K562 (cell line): ENCODE measurements around the gene ZNF541. TPM values are rescaled to one million over a fixed set of nuclear protein-coding genes. Genes with fewer than 3 reads are reported as not detected.

ENCODE experiments used
- ERF ChIP-seq: fragments of 450-650 bp; formaldehyde crosslinking; IDR thresholded peaks from 2 replicates; pipeline ENCODE4 v1.4.0; 2020; ENCODE audit warnings: mild to moderate bottlenecking, mixed read lengths
- ESRRA ChIP-seq: fragments of 450-650 bp; IDR thresholded peaks from 2 replicates; pipeline ENCODE4 v1.6.1; 2014; ENCODE audit warnings: low read depth, mild to moderate bottlenecking, moderate library complexity, borderline replicate concordance
- FOXK2 ChIP-seq, 2 experiments: fragments of 450-650 bp; IDR thresholded peaks in 1 of 2; conservative IDR thresholded peaks in 1 of 2; 2 replicates each; pipeline ENCODE4 v1.6.1; 2016; ENCODE audit warnings: low read depth in 2 of 2, mild to moderate bottlenecking in 1 of 2
- FUS ChIP-seq: fragments of 200-400 bp; formaldehyde crosslinking; optimal IDR thresholded peaks from 2 replicates; pipeline ENCODE3; 2017; ENCODE audit warnings: low read depth, low read length
- HDAC1 ChIP-seq, 2 experiments: fragments of 450-650 bp; IDR thresholded peaks; 2 replicates each; pipeline ENCODE4 v1.6.1; 2016 to 2017; ENCODE audit warnings: inconsistent platforms in 1 of 2, mild to moderate bottlenecking in 1 of 2, moderate library complexity in 1 of 2
- LEF1 ChIP-seq: fragments of 450-650 bp; IDR thresholded peaks from 2 replicates; pipeline ENCODE4 v1.6.1; 2016; ENCODE audit warnings: mild to moderate bottlenecking
- RUNX1 ChIP-seq: sonication (generic); IDR thresholded peaks from 2 replicates; pipeline ENCODE4 v1.6.1; 2016; ENCODE audit warnings: antibody characterized with exemption, low read depth
- SIN3A ChIP-seq, 2 experiments: fragments of 150-350 bp in 1 of 2; IDR thresholded peaks; 2 replicates each; pipeline ENCODE4 v1.6.1; 2011 to 2016; ENCODE audit warnings: borderline replicate concordance in 2 of 2, low read depth in 2 of 2, low read length in 2 of 2, mild to moderate bottlenecking in 2 of 2, moderate library complexity in 2 of 2; ENCODE audit not compliant: control insufficient read depth in 1 of 2
- U2AF1 ChIP-seq: fragments of 200-400 bp; formaldehyde crosslinking; optimal IDR thresholded peaks from 2 replicates; pipeline ENCODE3; 2017; ENCODE audit warnings: mild to moderate bottlenecking, low read depth, low read length, moderate library complexity
- ZBTB11 ChIP-seq, 3 experiments: fragments of 200-800 bp in 1 of 3; fragments of 250-450 bp in 1 of 3; fragments of 450-650 bp in 1 of 3; sonication (Bioruptor Pico) in 1 of 3; sonication (Bioruptor generic) in 1 of 3; formaldehyde crosslinking in 1 of 3; IDR thresholded peaks; 2 replicates each; pipeline versions ENCODE4 v1.6.1 to v1.8.0; 2016 to 2022; ENCODE audit warnings: mild to moderate bottlenecking in 2 of 3, missing genetic modification characterization in 2 of 3, missing compliant biosample characterization in 1 of 3, moderate library complexity in 1 of 3
- ZFX ChIP-seq: sonication (generic); formaldehyde crosslinking; IDR thresholded peaks from 2 replicates; pipeline ENCODE4 v1.8.0; 2022; ENCODE audit warnings: mild to moderate bottlenecking, missing genetic modification reagents, moderate library complexity
- polyA plus RNA-seq, 8 experiments: library from polyadenylated mRNA; depleted of rRNA in 4 of 8; stranded (reverse) in 5 of 8; unstranded in 3 of 8; fragments of >200 nt; fragmentation: Nextera tagmentation in 2 of 8; fragmentation: Illumina TruSeq in 1 of 8; extraction: Ambion mirVana in 2 of 8; extraction: Trizol in 1 of 8; gene quantifications; 2 replicates each; pipeline versions ENCODE4 v1.2.1 to v1.2.3, GENCODE V29; 2011 to 2014; ENCODE audit warnings: inconsistent platforms in 1 of 8, missing spikeins in 1 of 8
- total RNA-seq, 7 experiments: library from RNA; depleted of rRNA in 6 of 7; stranded (reverse); fragments of >200 nt in 6 of 7; fragmentation: Illumina TruSeq in 2 of 7; extraction: Trizol in 2 of 7; gene quantifications; 2 replicates each; pipeline versions ENCODE4 v1.2.1 to v1.2.3, GENCODE V29; 2011 to 2021; ENCODE audit warnings: low replicate concordance in 1 of 7
- TF ChIP-seq, protein P1 (sequence below): fragments of 450-650 bp; conservative IDR thresholded peaks from 2 replicates; pipeline ENCODE4 v1.6.1; 2016; ENCODE audit warnings: missing genetic modification characterization, low read depth, mild to moderate bottlenecking, control low read depth, missing compliant biosample characterization
- TF ChIP-seq, protein P2 (sequence below), 2 experiments: fragments of 150-350 bp in 1 of 2; IDR thresholded peaks; 2 replicates each; pipeline ENCODE4 v1.6.1; 2012 to 2016; ENCODE audit warnings: low read depth in 2 of 2, low read length in 2 of 2, mild to moderate bottlenecking in 1 of 2, moderate library complexity in 1 of 2
- TF ChIP-seq, protein P3 (sequence below), 2 experiments: fragments of 450-650 bp; conservative IDR thresholded peaks; 2 replicates each; pipeline ENCODE4 v1.6.1; 2017; ENCODE audit warnings: mild to moderate bottlenecking in 2 of 2, moderate library complexity in 2 of 2

Gene ZNF541
- total and polyA plus RNA-seq, 9 of the 15 experiments (the other 6 are each of a cell fraction or from before 2014, with no cell fraction given) = 0.04 to 0.11 (median 0.05) TPM; not detected in 1

GRCh38 chr19:47600246-47601179, 27.6 kb upstream of the ZNF541 start (continued):
- TF ChIP-seq, protein P1, sequence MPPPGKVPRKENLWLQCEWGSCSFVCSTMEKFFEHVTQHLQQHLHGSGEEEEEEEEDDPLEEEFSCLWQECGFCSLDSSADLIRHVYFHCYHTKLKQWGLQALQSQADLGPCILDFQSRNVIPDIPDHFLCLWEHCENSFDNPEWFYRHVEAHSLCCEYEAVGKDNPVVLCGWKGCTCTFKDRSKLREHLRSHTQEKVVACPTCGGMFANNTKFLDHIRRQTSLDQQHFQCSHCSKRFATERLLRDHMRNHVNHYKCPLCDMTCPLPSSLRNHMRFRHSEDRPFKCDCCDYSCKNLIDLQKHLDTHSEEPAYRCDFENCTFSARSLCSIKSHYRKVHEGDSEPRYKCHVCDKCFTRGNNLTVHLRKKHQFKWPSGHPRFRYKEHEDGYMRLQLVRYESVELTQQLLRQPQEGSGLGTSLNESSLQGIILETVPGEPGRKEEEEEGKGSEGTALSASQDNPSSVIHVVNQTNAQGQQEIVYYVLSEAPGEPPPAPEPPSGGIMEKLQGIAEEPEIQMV (tag) = peak; percentile 100
- TF ChIP-seq RUNX1 = no peak
- TF ChIP-seq FOXK2 (conservative IDR thresholded peaks at IDR 0.05 in 1 of 2, IDR thresholded peaks at IDR 0.05 in 1 of 2; ENCODE audit: low read depth in 2 of 2) = peak; percentile 67 to 76
- TF ChIP-seq, protein P2, sequence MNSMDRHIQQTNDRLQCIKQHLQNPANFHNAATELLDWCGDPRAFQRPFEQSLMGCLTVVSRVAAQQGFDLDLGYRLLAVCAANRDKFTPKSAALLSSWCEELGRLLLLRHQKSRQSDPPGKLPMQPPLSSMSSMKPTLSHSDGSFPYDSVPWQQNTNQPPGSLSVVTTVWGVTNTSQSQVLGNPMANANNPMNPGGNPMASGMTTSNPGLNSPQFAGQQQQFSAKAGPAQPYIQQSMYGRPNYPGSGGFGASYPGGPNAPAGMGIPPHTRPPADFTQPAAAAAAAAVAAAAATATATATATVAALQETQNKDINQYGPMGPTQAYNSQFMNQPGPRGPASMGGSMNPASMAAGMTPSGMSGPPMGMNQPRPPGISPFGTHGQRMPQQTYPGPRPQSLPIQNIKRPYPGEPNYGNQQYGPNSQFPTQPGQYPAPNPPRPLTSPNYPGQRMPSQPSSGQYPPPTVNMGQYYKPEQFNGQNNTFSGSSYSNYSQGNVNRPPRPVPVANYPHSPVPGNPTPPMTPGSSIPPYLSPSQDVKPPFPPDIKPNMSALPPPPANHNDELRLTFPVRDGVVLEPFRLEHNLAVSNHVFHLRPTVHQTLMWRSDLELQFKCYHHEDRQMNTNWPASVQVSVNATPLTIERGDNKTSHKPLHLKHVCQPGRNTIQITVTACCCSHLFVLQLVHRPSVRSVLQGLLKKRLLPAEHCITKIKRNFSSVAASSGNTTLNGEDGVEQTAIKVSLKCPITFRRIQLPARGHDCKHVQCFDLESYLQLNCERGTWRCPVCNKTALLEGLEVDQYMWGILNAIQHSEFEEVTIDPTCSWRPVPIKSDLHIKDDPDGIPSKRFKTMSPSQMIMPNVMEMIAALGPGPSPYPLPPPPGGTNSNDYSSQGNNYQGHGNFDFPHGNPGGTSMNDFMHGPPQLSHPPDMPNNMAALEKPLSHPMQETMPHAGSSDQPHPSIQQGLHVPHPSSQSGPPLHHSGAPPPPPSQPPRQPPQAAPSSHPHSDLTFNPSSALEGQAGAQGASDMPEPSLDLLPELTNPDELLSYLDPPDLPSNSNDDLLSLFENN (IDR thresholded peaks at IDR 0.05; ENCODE audit: low read depth in 2 of 2, low read length in 2 of 2) = 0 out of 4 replicates have a peak, but pooled peaks of 1 of the 2 experiments have one; percentile 26
- TF ChIP-seq, protein P3, sequence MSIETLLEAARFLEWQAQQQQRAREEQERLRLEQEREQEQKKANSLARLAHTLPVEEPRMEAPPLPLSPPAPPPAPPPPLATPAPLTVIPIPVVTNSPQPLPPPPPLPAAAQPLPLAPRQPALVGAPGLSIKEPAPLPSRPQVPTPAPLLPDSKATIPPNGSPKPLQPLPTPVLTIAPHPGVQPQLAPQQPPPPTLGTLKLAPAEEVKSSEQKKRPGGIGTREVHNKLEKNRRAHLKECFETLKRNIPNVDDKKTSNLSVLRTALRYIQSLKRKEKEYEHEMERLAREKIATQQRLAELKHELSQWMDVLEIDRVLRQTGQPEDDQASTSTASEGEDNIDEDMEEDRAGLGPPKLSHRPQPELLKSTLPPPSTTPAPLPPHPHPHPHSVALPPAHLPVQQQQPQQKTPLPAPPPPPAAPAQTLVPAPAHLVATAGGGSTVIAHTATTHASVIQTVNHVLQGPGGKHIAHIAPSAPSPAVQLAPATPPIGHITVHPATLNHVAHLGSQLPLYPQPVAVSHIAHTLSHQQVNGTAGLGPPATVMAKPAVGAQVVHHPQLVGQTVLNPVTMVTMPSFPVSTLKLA (conservative IDR thresholded peaks at IDR 0.05) = peak; percentile 63 to 83
- TF ChIP-seq ZBTB11 (CRISPR knock-in tag; IDR thresholded peaks at IDR 0.05) = 0 out of 6 replicates have a peak, but pooled peaks of 1 of the 3 experiments have one; percentile 3
- TF ChIP-seq SIN3A (IDR thresholded peaks at IDR 0.05; ENCODE audit: borderline replicate concordance in 2 of 2, control insufficient read depth in 1 of 2, low read depth in 2 of 2, low read length in 2 of 2) = 0 out of 4 replicates have a peak, but pooled peaks of 1 of the 2 experiments have one; percentile 27
- peak; percentile 66 for TF ChIP-seq ZFX (CRISPR knock-in tag)
- no peak; the same call in 1 of the 2 replicates for TF ChIP-seq LEF1
- TF ChIP-seq ESRRA = peak; percentile 69; the same call in 1 of the 2 replicates
- no peak for TF ChIP-seq FUS
- peak; percentile 79; the same call in 1 of the 2 replicates for TF ChIP-seq ERF
- peak in 1 of 2 experiments; percentile 38; a peak in 1 of 4 replicates for TF ChIP-seq HDAC1 (IDR thresholded peaks at IDR 0.05)
- TF ChIP-seq U2AF1 = peak; percentile 76
